Measurements from ENCODE around the gene INPP5A.

DNA sequence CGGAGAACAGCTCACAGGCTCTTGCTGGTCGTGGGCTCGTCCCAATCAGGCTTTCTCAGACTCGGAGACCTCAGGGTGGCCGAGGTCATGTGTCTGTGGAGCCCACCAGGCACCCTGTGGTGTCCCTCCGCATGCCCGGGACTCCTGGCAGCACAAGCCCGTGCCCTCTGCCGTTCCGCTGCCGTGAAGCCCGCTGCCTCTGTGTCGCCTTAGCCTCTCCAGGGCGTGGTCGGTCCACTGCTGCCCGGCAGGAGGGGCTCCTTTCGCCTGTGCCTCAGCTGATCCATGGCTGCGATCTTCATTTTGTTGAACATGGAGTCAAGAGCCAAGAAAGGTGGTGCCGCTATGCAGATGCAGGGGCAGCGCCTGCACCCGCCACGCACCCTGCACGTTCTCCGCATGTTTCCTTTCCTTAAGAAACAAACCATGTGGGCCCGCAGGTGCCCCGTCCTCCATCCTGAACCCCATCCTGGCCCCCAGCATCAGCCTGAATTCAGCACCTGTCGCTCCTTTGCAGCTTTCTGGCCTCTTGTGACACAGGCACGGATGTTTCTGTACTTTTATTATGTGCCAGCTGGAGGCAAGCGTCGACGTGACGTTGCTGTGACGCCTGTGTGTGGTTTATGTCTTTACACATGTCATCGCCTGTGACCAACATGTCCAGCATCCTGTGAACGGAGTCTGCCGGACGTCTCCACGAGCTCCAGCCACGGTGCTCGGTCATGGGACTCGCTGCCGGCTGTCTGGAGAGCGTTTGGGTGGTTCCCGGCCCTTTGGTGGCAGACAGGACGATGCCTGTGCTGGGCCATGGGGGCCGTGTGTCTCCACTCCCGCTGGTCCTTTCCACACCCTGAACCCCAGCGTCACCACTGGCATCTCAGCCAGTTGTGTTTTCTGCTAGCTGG is 178.4 kb downstream of the INPP5A start:
- TF ChIP-seq POLR2AphosphoS5 (IDR thresholded peaks at IDR 0.05), result no peak
- TF ChIP-seq, protein P1, sequence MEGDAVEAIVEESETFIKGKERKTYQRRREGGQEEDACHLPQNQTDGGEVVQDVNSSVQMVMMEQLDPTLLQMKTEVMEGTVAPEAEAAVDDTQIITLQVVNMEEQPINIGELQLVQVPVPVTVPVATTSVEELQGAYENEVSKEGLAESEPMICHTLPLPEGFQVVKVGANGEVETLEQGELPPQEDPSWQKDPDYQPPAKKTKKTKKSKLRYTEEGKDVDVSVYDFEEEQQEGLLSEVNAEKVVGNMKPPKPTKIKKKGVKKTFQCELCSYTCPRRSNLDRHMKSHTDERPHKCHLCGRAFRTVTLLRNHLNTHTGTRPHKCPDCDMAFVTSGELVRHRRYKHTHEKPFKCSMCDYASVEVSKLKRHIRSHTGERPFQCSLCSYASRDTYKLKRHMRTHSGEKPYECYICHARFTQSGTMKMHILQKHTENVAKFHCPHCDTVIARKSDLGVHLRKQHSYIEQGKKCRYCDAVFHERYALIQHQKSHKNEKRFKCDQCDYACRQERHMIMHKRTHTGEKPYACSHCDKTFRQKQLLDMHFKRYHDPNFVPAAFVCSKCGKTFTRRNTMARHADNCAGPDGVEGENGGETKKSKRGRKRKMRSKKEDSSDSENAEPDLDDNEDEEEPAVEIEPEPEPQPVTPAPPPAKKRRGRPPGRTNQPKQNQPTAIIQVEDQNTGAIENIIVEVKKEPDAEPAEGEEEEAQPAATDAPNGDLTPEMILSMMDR (IDR thresholded peaks at IDR 0.05), result no peak
- no peak for TF ChIP-seq POLR2A (IDR thresholded peaks at IDR 0.05)
- TF ChIP-seq EP300 (IDR thresholded peaks at IDR 0.05; ENCODE audit: low read depth), result no peak

Data from transverse colon (tissue), 4 donors.